HG02885 (cell line): ENCODE results near the gene RARA.
"Not testable (repeated sequence)": the region's sequence is repeated elsewhere in the genome, so short reads cannot be mapped to it uniquely, and the experiment has no call there.

ENCODE experiments used
- ATAC-seq: cut with Tn5 transposase; IDR thresholded peaks from one replicate; pipeline ENCODE4 v1.9.1; 2021; ENCODE audit warnings: mild to moderate bottlenecking; ENCODE audit not compliant: unreplicated experiment, poor library complexity

Gene RARA

GRCh38 chr17:40366076-40366860 lies 57.3 kb downstream of the RARA start:
- ATAC-seq, result no peak

- no peak for ATAC-seq
These were observed 58.0 kb downstream of the RARA start for GRCh38 chr17:40366861-40367518.

GRCh38 chr17:40367728-40368127 lies 58.7 kb downstream of the RARA start:
- not testable (repeated sequence) for ATAC-seq

- ATAC-seq, result no peak
These were observed 60.9 kb downstream of the RARA start for GRCh38 chr17:40369923-40370322.

GRCh38 chr17:40371261-40371929 lies 62.4 kb downstream of the RARA start:
- ATAC-seq, result no peak

DNA sequence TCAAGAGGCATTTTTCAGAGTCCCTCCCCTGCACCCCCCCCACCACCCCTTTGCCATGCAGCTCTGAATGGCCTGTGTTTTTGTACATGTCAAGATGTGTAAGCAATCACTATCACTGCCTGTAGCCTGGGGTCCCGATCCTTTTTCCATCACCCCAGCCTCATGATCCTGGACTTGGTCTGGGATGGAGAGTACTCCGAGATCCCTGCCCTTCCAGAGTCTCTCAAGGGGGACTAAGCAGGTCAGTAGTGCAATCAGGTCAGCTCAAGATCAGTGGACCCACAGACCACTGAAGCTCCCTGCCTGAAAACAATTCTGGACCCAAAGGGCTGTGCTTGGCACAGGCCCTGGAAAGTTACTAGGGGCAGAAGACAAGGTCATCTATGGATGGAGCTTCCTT lies 63.1 kb downstream of the RARA start:
- no peak for ATAC-seq

GRCh38 chr17:40372644-40373043 lies 63.7 kb downstream of the RARA start:
- ATAC-seq, result not testable (repeated sequence)

GRCh38 chr17:40373324-40373723 lies 64.3 kb downstream of the RARA start:
- ATAC-seq, result no peak

DNA sequence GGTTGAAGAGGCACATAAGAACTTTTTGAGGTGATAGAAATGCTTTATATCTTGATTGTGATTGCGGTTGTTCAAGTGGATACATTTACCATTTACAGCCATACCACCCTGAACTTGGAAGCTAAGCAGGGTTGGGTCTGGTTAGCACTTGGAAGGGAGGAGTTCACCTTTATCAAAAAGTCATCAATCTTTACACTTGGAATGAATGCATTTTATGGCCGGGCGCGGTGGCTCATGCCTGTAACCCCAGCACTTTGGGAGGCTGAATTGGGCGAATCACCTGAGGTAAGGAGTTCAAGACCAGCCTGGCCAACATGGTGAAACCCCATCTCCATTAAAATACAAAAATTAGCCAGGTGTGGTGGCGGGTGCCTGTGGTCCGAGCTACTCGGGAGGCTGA lies 65.0 kb downstream of the RARA start:
- no peak for ATAC-seq

DNA sequence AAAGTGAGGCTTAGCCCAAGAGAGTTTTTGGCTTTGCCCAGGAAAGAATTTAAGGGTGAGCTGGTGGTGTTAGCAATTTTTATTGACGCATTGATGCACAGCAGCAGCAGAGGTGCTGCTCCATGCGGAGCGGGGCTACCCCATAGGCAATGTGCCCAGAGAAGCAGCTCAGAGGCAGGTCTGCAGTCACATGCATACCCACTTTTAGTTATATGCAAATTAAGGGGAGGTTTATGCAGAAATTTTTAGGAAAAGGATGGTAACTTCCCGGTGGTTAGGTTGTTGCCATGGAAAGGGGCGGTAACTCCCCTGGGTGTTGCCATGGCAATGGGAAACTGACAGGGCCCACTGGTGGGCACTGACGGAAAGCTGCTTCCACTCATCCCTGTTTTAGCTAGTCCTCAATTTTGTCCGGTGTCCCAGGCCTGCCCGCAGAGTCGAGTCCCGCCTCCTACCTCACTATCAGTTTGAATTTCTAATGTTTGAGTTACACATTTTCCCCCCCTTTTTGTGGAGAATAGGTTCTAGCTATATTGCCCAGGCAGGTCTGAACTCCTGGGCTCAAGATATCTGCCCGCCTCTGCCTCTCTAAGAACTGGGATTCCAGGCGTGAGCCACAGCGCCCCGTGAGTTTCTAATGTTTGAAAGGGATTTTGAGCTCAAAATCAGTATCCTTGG lies 66.0 kb downstream of the RARA start:
- ATAC-seq, result no peak

- not testable (repeated sequence) for ATAC-seq
These were observed 66.8 kb downstream of the RARA start for GRCh38 chr17:40375786-40376185.

DNA sequence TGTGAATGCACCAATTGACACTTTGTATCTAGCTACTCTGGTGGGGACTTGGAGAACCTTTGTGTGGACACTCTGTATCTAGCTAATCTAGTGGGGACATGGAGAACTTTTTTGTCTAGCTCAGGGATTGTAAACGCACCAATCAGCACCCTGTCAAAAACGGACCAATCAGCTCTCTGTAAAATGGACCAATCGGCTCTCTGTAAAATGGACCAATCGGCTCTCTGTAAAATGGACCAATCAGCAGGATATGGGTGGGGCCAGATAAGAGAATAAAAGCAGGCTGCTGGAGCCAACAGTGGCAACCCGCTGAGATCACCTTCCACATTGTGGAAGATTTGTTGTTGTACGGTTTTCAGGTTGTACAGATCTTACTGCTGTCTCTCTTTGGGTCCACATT lies 67.6 kb downstream of the RARA start:
- ATAC-seq, result not testable (repeated sequence)

GRCh38 chr17:40377832-40378231 lies 68.9 kb downstream of the RARA start:
- no peak for ATAC-seq

GRCh38 chr17:40378966-40379365 lies 70.0 kb downstream of the RARA start:
- no peak for ATAC-seq

DNA sequence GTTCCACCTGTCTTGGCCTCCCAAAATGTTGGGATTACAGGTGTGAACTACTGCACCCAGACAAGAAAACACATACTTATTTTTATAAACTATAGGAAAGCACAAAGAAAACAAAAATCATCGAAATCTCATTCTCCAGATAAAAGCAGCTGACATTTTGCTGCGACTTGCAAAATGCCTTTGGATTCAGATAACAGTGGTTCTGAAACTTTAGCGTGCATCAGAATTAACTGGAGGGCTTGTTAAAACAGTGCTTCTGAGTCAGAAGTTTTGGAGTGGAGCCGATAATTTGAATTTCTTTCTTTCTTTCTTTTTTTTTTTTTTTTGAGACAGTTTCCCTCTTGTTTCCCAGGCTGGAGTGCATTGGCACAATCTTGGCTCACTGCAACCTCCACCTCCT lies 73.3 kb downstream of the RARA start:
- ATAC-seq, result no peak

DNA sequence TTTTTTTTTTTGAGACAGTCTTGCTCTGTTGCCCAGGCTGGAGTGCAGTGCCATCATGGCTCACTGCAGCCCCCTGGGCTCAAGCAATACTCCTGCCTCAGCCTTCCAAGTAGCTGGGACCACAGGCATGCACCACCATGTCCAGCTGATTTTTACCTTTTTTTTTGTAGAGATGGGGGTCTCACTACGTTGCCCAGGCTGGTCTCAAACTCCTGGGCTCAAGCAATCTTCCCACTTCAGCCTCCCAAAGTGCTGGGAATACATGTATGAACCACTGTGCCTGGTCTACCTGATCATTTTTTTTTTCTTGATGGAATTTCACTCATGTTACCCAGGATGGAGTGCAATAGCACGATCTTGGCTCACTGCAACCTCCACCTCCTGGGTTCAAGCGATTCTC lies 77.6 kb downstream of the RARA start:
- not testable (repeated sequence) for ATAC-seq

DNA sequence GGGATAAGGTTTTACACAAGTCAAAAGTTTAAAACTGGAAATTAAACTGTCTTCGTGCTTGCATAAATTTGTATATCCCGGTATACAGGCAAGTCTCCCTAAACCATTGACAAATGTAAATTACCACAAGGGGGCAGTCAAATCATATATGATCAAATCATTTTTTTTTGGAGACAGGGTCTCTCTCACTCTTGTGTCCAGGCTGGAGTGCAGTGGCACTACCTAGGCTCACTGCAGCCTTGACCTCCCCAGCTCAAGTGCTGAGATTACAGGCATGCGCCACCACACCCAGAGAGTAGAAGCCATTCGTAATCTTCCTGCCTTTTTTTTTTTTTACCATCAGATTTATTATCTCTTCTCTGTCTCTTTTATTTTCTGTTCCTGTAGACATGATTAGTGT lies 90.2 kb downstream of the RARA start:
- ATAC-seq, result no peak

DNA sequence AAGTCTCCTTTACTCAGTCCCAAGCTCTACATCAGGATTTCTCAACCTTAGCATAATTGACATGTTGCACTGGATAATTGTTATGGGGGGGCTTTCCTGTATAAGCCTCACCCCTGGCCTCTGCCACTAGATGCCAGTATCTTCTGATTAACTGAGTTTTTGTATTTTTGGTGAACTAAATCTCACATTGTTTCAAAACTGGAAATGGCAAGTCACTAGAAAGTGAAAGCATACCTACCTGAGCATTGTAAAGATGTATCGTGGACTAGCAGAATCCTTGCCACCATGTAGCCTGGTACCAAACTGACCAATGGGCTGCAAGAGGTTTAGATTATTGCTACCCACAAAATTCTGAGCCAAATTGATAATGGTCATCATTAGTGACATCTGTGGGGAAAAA lies 93.7 kb downstream of the RARA start:
- no peak for ATAC-seq

GRCh38 chr17:40404003-40404402 lies 95.0 kb downstream of the RARA start:
- no peak for ATAC-seq
